Effector memory CD4-positive, alpha-beta T cell (primary cell): ENCODE results near the gene CCDC106.

ENCODE experiments used
- DNase-seq, 3 donors: peaks; one replicate each; pipeline ENCODE4 v3.0.0-alpha.2; 2020
- H3K27ac ChIP-seq: 2 replicates; pipeline ENCODE4 v1.7.0; 2013; ENCODE audit warnings: mild to moderate bottlenecking, low read length, moderate library complexity; ENCODE audit not compliant: insufficient read depth, poor library complexity, severe bottlenecking
- H3K27me3 ChIP-seq: replicated peaks from 2 replicates; pipeline ENCODE4 v1.7.0; 2013; ENCODE audit warnings: mild to moderate bottlenecking, low read length; ENCODE audit not compliant: insufficient read depth, control insufficient read depth, poor library complexity, severe bottlenecking
- H3K36me3 ChIP-seq: 2 replicates; pipeline ENCODE4 v1.7.0; 2013; ENCODE audit warnings: mild to moderate bottlenecking, low read length, moderate library complexity; ENCODE audit not compliant: control insufficient read depth, insufficient read depth
- H3K4me1 ChIP-seq: 2 replicates; pipeline ENCODE4 v1.7.0; 2013; ENCODE audit warnings: low read length, mild to moderate bottlenecking; ENCODE audit not compliant: control insufficient read depth, insufficient read depth, poor library complexity, severe bottlenecking
- H3K4me3 ChIP-seq: 2 replicates; pipeline ENCODE4 v1.7.0; 2013; ENCODE audit warnings: low read length, low read depth, mild to moderate bottlenecking; ENCODE audit not compliant: insufficient read depth, poor library complexity, severe bottlenecking
- H3K9me3 ChIP-seq: 2 replicates; pipeline ENCODE4 v1.7.0; 2013; ENCODE audit warnings: mild to moderate bottlenecking, low read length, moderate library complexity; ENCODE audit not compliant: control insufficient read depth

Gene CCDC106

DNA sequence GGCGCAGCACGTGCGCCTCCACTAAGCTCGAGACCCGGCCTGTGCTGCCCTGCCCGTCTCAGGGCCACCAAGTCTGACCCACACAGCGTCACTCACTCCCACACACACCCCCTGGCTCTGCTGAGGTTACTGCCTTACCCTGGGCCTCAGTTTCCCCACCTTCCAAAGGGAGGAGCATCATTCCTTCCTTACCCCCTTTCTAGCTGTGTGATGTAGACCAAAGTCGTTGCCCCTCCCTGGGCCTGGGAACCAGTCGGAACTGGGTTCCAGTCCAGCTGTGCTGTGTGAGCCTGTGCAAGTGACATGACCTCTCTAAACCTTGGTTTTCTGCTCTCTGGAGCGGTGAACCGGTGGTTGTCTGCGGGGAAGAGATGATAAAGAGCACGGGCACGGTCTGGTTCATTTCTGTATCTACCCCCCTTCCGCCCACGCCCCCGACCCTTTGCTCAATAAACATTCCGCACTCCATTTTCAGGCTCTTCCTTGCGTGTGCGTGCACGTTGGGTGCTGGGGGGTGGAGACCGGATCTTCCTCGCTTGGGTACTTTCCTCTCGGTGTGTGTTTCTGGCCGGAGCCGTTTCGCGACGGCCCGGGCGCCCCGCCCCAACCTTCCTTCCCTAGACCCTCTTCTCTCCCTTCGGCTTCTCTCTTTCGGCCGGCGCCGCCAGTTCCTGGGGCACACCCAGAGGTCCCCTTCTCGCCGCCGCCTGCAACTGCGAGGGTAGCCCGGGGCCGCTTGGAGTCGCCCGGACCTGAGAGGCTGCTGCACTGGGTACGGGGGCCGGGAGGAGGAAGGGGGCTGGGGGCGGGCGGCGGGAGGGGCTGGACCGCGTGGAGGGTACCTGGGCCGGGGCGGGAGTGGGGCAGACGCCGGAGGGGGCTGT is 4.8 kb upstream of the CCDC106 start, which contains the start of gene ZNF581:
TSS of gene ZNF581 (plus strand) at position 647 of the 884 bp plus-strand sequence. CDS start 923 bp downstream, outside the sequence.
- Histone ChIP-seq H3K4me1 (peaks cover 41% of the 10 kb centered on the region), H3K9me3 (no peaks in the 10 kb centered on the region), H3K36me3 (peaks cover 9% of the 10 kb centered on the region), H3K27me3 (no peaks in the 10 kb centered on the region), H3K27ac (peak within 1 kb of the TSS; percentile 84), H3K4me3 (peak within 1 kb of the TSS; percentile 76)
- DNase-seq: peak; percentile 54 to 66 (median 64)

DNA sequence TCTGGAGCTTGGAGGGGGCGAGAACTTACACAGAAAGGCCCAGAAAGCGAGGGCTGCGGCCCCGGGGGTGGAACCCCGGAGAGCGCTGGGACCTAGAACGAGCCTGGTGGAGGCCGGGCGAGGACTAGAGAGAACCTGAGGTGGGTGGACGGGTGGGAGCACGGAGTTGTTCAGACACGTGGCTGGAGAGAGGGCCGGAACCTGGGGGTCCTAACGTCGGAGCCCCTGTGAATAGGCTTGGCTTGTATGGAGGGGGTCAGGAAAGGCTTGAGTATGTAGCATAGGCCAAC is 4.2 kb upstream of the CCDC106 start:
- H3K36me3 ChIP-seq: peaks cover 9% of the 10 kb centered on the region
- no peaks in the 10 kb centered on the region for H3K9me3 ChIP-seq
- peaks cover 47% of the 10 kb centered on the region for H3K4me1 ChIP-seq
- H3K27me3 ChIP-seq: no peaks in the 10 kb centered on the region
- peak overlapping the region; percentile 84 for H3K27ac ChIP-seq
- no peak for DNase-seq
- H3K4me3 ChIP-seq: peak overlapping the region; percentile 76

DNA sequence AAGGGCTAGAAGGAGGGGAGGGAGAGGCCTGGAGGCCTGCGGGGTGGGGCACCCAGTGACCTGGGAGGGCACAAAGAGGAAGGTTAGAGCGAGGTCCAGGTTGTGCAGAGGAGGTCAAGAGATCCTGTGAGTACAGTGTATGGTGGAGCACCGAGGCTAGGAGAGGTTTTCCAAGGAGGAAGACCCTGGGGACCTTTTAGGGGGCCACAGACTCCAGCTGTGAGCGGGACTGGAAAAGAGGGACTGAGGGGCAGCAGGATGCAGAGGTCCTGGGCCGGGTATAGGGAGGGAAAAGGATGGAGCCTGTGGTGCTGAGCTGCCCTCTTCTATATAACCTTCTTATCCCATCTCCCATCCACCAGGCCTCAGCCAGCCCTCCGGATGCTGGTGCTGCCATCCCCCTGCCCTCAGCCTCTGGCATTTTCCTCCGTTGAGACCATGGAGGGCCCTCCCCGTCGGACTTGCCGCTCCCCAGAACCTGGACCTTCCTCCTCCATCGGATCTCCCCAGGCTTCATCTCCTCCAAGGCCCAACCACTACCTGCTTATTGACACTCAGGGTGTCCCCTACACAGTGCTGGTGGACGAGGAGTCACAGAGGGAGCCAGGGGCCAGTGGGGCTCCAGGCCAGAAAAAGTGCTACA is 3.7 kb upstream of the CCDC106 start:
- Histone ChIP-seq H3K27me3 (no peaks in the 10 kb centered on the region), H3K4me1 (peaks cover 48% of the 10 kb centered on the region), H3K4me3 (peak overlapping the region; percentile 76), H3K9me3 (no peaks in the 10 kb centered on the region), H3K36me3 (peaks cover 9% of the 10 kb centered on the region), H3K27ac (peak overlapping the region; percentile 84)
- no peak for DNase-seq

DNA sequence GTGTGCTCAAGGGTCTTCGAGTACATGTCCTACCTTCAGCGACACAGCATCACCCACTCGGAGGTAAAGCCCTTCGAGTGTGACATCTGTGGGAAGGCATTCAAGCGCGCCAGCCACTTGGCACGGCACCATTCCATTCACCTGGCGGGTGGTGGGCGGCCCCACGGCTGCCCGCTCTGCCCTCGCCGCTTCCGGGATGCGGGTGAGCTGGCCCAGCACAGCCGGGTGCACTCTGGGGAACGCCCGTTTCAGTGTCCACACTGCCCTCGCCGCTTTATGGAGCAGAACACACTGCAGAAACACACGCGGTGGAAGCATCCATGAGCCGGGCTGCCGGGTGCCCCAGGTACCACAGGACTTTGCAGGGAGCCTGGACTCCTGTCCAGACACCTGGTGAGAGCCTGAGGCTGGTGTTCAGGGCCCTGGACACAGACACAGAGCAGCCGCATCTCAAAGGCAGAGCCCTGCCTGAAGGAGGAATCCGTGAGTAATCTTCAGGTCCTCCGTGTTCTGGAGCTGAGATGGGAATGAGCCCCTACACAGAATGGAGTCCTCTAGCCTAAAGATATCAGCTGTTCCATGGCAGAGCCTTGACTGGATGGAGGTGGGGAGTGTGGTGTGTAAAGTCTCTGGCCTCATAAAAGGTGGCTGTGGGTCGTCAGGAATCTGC is 3.0 kb upstream of the CCDC106 start:
- peaks cover 9% of the 10 kb centered on the region for H3K36me3 ChIP-seq
- H3K4me1 ChIP-seq: peaks cover 46% of the 10 kb centered on the region
- no peak overlapping the region for H3K4me3 ChIP-seq
- H3K27ac ChIP-seq: no peak overlapping the region
- no peaks in the 10 kb centered on the region for H3K9me3 ChIP-seq
- H3K27me3 ChIP-seq: no peaks in the 10 kb centered on the region
- no peak for DNase-seq

DNA sequence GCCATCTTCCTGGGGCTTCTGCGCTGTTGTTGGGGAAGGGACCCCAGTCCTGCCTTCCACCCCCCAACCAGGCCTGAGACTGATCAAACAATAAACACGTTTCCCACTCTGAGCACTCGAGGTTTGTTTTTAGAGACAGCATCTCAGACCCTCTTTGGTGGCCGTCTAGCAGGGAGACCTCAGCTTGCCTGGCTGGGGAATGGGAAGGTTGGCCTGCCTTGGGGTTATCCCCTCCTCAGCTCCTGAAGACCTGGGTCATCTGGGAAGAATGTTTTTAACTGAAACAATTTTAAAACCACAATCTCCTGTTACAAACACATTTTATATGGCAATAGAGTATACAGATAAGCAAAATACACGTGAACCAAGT is 2.5 kb upstream of the CCDC106 start:
- Histone ChIP-seq H3K36me3 (peaks cover 9% of the 10 kb centered on the region), H3K4me3 (no peak overlapping the region), H3K27me3 (no peaks in the 10 kb centered on the region), H3K9me3 (no peaks in the 10 kb centered on the region), H3K4me1 (peaks cover 42% of the 10 kb centered on the region), H3K27ac (no peak overlapping the region)
- DNase-seq: no peak

DNA sequence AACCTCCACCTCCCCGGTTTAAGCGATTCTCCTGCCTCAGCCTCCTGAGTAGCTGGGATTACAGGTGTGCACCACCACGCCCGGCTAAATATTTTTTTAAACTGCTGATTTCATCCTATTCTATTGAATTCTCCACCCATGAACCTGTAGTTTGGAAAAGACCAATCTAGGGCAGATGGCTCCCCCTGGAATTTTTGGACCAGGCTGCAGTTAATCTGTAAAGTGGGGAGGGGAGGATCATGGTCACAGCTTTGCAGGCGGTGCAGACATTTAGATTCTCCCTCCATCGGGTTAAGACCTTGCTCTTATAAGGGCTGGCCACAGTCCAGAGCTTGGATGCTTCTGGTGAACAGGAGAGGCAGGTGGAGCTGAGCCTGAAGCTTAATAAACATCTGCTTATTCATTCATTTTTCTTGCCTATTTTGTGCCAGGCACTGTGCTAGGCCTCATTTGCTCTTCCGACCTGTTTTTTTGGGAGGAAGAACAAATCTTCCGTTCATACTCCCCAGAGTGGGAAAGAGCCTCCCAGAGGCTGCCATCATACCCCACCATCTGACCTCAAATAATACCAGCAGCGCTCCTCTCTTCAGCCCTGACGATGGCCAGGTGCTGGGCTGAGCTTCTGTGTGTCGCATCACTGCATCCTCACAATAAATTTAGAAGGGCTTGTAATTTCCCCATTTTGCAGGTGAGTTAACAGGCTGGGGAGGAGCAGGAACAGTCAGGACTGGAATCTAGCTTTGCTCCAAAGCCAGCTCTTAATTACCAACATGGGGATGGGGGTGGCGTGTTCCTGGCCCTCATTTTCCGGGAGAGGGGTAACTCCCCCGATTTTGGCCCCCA is 902 bp upstream of the CCDC106 start:
- Histone ChIP-seq H3K4me1 (peaks cover 33% of the 10 kb centered on the region), H3K36me3 (peaks cover 9% of the 10 kb centered on the region), H3K27ac (peak overlapping the region; percentile 57), H3K9me3 (no peaks in the 10 kb centered on the region), H3K27me3 (no peaks in the 10 kb centered on the region), H3K4me3 (peak overlapping the region; percentile 59)
- DNase-seq: no peak

DNA sequence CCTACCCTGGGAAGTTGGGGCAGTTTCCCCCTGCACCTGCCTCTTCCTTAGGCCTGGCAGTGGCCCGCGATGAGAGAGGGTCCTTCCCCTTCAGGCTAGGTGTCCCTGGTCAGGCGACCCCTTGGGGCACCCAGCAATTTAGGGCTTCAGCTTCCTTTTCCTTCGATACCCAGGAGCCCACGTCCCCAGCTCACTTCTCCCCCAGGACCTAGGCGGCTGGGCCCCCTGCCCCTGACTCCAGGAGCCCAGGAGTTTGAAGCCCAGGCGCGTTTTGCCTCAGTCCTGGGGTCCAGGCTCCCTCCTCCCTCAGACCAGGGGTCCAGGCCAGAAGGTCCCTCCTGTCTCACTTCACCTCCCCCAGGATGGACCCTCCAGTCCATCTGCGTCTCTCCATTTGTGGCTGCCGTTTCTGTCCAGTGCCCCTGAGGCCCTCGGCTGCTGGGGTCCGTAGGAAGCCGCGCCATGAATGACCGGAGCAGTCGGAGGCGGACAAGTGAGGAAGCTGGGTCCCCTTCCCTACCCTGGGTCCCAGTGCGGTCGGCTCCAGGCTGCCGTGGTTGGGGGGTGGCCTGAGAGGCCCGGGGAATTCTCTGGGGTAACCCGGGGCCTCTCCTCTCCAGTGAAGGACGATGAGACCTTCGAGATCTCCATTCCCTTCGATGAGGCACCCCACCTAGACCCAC is 714 bp downstream of the CCDC106 start:
- Histone ChIP-seq H3K27me3 (no peaks in the 10 kb centered on the region), H3K4me3 (peak overlapping the region; percentile 59), H3K27ac (peak overlapping the region; percentile 57), H3K36me3 (peaks cover 9% of the 10 kb centered on the region), H3K4me1 (peaks cover 23% of the 10 kb centered on the region), H3K9me3 (no peaks in the 10 kb centered on the region)
- DNase-seq: no peak

DNA sequence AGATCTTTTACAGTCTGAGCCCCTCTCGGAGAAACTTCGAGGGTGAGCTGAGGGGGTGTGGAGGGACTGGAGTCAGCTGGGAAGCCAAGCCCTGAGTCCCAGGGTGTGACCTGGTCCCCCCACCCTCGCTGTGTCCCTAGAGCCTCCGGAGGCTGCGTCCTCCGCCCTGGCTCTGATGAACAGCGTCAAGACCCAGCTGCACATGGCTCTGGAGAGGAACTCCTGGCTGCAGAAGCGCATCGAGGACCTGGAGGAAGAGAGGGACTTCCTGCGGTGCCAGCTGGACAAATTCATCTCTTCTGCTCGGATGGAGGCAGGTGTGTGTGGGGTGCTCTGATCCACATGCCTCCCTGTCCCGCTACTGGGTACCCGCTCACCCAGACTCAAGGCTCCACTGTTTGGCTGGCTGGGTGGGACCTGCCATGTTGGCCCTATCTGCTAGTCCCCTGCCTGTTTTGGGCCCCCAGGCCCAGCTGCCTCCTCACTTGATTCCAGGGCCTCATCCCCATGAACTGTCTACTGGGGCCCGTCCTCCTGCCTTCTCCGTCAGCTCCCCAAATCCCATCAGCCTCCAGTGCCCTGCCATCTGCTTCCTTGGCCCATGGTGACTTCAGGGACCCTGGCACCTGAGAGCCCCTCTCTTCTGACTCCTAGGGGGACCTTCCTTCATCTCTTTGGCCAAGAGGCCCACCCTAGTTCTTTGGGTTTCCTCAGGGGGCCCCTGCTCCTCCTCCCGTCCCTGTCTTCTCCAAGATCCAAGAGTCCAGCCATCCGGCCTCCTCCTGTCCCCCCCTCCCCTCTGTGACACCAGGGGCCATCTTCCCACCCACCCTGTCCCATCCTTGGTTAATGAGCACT is 1.5 kb downstream of the CCDC106 start:
- H3K4me1 ChIP-seq: peaks cover 15% of the 10 kb centered on the region
- no peak overlapping the region for H3K27ac ChIP-seq
- no peaks in the 10 kb centered on the region for H3K9me3 ChIP-seq
- no peaks in the 10 kb centered on the region for H3K27me3 ChIP-seq
- H3K36me3 ChIP-seq: peaks cover 9% of the 10 kb centered on the region
- no peak overlapping the region for H3K4me3 ChIP-seq
- no peak for DNase-seq
